AG04449 (cell line): ENCODE measurements around the gene GH1.

ENCODE experiments used
- CTCF ChIA-PET: fragments of 350-600 bp; formaldehyde crosslinking; extraction: SDS; loops from one replicate; lab custom pipeline; 2021; ENCODE audit warnings: antibody characterized with exemption; lab: Yijun Ruan, JAX
- POLR2A ChIA-PET: fragments of 400-600, 350-600 bp; formaldehyde crosslinking; extraction: SDS; loops from one replicate; lab custom pipeline; 2020; ENCODE audit warnings: antibody characterized with exemption, inconsistent platforms; lab: Yijun Ruan, JAX
- DNase-seq: peaks from one replicate; pipeline ENCODE4 v3.0.0-alpha.2; 2010; ENCODE audit warnings: low read depth, low spot score
- H3K4me3 ChIP-seq: 2 replicates; pipeline ENCODE4 v1.5.1; 2011; ENCODE audit warnings: low read depth, mild to moderate bottlenecking, control low read depth, low read length
- TF ChIP-seq, protein P1 (sequence below): IDR thresholded peaks from one replicate; pipeline ENCODE4 v1.5.1; 2011; ENCODE audit warnings: mild to moderate bottlenecking, moderate library complexity, low read length, control low read depth, inconsistent platforms; ENCODE audit not compliant: insufficient read depth; ENCODE audit errors: missing control alignments

GH1 gene

DNA sequence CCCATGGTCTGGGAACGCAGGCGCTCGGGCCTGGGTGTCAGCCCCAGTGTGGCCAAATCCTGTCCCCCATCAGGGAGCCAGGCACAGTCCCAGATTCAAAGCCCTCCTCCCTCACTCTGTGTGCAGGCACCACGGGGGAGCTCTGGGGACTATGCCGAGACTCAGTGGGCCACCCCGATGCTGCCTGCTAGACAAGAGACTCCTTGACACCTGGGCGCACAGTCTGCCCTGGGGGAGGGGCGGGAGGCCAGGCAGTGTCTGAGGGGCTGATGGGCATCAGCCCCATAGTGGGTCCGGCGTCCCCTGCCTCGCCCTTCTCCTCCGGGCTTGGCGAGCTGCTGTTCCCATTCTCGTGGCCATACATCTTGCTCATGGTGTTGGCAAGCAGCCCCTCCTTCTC is 21.9 kb upstream of the GH1 start:
- DNase-seq = no peak
- CTCF ChIA-PET = interaction anchor here (0.7 to 1.4 kb wide), 4 partner anchors 21 to 89 kb away, joined by 3 to 6 read pairs (median 3); partner anchors contain the start of gene CSHL1
- TF ChIP-seq, protein P1, sequence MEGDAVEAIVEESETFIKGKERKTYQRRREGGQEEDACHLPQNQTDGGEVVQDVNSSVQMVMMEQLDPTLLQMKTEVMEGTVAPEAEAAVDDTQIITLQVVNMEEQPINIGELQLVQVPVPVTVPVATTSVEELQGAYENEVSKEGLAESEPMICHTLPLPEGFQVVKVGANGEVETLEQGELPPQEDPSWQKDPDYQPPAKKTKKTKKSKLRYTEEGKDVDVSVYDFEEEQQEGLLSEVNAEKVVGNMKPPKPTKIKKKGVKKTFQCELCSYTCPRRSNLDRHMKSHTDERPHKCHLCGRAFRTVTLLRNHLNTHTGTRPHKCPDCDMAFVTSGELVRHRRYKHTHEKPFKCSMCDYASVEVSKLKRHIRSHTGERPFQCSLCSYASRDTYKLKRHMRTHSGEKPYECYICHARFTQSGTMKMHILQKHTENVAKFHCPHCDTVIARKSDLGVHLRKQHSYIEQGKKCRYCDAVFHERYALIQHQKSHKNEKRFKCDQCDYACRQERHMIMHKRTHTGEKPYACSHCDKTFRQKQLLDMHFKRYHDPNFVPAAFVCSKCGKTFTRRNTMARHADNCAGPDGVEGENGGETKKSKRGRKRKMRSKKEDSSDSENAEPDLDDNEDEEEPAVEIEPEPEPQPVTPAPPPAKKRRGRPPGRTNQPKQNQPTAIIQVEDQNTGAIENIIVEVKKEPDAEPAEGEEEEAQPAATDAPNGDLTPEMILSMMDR = no peak
- POLR2A ChIA-PET = no interaction called here
- H3K4me3 ChIP-seq = no peak overlapping the region

DNA sequence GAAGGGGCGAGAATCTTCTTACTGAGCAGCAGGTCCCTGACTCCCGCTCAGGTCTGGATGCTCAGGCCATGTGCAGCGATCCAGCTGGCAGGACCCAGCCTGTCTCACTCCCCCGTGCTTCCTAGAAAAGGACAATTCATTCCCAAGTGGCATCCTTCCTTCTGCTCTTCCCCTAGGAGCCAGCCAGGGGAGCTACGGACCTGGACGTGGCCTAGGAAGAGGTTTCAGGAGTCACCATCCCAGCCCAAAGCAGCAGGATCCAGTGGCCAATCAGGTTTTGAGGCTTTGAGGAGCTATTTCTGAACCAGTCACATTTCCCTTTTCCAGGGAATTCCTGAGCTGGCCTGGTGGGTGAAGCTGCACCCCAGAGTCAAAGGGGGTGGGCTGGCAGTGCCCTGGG is 21.2 kb upstream of the GH1 start:
- ChIA-PET POLR2A (no interaction called here), CTCF (interaction anchor here (0.6 to 1.4 kb wide), 5 partner anchors 20 to 278 kb away, joined by 3 to 6 read pairs (median 3); partner anchors contain the start of gene CSHL1)
- no peak overlapping the region for H3K4me3 ChIP-seq
- TF ChIP-seq, protein P1 = no peak
- no peak for DNase-seq

DNA sequence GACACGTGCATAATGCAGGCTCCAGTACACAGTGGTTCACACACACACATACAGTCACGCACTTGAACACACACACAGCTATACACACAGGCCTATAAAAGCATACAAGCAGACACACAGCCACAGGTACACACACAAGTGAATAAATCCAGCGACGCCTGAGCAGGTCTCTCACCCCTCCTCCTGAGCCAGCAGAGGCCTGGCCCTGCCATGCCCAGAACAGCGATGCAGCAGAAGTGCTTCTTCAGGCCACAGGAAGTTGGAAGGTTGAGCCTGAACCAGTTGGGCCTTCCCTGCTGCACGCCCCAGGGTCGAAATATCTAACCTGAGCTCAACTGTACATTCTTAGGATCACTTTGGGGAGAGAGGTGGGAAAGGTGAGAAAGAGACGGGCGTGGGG is 20.8 kb upstream of the GH1 start:
- TF ChIP-seq, protein P1 = no peak
- POLR2A ChIA-PET = no interaction called here
- CTCF ChIA-PET = interaction anchor here (0.6 to 1.4 kb wide), 4 partner anchors 20 to 278 kb away, joined by 3 to 6 read pairs (median 3); partner anchors contain the start of gene CSHL1
- DNase-seq = no peak
- H3K4me3 ChIP-seq = no peak overlapping the region

DNA sequence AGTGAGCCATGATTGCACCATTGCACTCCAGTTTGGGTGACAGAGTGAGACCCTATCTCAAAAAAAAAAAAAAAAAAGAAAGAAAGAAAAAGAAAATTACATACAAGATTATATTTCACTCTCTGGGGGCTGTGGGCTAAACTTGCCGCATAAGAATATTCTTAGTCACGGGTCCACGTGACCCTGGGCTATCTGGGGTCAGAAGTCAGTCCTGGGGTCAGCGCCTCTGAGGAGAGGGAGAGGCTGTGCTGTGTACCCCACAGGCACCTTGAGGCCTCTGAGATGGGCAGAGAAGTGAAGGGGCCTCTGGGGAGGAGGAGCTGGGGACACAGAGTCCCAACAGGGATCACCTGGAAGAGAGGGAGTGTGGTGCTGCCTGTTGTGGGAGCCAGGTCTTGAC is 19.3 kb upstream of the GH1 start:
- H3K4me3 ChIP-seq = no peak overlapping the region
- no peak for DNase-seq
- CTCF ChIA-PET = interaction anchor here (1.0 to 2.3 kb wide), 2 partner anchors 9 to 18 kb away, joined by 4 to 12 read pairs; no protein-coding TSS in a partner anchor
- TF ChIP-seq, protein P1 = no peak
- POLR2A ChIA-PET = no interaction called here

DNA sequence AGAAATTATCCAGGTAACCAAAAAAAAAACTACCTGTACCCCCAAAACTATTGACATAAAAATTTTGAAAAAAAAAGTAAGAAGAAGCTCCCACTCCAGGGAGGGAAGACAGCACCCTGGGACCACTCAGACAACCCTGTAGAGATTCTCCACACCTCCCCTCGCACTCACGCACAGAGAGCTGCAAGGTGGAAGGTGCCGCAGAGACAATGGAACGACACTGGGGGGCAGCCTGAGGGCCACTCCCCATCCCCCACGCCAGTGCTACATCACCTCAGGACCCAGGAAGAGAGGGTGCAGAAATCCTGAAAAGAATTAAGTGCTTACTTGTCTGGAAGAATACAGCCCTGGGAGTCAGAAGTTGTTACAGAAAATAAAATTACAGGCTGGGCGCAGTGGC is 18.7 kb upstream of the GH1 start:
- TF ChIP-seq, protein P1 = no peak
- no peak for DNase-seq
- ChIA-PET POLR2A (no interaction called here), CTCF (interaction anchor here (0.7 to 2.3 kb wide), 3 partner anchors 9 to 91 kb away, joined by 4 to 12 read pairs (median 6); no protein-coding TSS in a partner anchor)
- no peak overlapping the region for H3K4me3 ChIP-seq

DNA sequence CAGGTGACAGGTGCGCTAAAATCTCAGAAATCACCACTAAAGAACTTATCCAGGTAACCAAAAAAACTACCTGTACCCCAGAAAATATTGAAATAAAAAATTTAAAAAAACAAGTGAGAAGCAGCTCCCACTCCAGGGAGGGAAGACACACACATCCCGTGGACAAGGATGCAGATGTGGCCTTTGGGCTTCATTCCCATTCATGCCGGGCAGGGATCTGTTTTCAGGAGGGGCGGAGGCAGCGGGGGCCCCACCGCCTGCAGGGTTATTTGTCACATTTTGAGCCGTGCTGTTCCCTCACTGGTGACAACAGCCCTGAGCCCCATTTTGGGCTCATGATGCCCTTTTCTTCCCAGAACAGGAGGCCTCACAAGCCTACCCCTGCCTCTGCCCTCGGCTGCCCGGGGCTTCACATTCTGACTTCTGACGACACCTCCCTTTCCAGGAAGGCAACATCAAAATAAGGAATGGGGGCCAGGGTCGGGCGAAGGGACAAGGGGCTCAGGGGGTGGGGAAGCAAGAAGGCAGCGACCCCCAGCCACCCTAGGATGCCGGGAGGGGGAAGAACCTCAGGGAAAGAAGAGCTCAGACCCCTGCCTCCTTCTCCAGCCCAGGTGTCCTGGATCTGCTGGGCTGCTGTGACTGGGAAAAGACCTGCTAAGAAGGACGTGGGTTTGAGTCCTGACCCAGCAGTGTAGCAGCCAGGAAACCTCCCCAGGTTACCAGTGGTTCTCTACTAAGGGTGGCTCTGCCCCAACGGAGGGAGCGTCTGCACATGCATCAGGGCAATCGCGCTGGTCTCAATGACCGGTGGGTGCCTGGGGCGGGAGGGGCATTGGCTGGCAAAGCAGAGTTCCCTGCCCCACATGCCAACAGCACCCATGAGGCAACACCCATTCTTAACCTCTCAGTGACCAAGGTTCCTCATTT is 15.8 kb upstream of the GH1 start:
- POLR2A ChIA-PET = no interaction called here

More for the DNA sequence above, 15.8 kb upstream of the GH1 start:
- no peak overlapping the region for H3K4me3 ChIP-seq
- no peak for DNase-seq
- TF ChIP-seq, protein P1 = no peak
- CTCF ChIA-PET = interaction anchor here (1.0 to 8.9 kb wide), 7 partner anchors 11 to 199 kb away, joined by 3 to 55 read pairs (median 5); partner anchors contain the start of genes CSHL1 and GH1
